BLaER1 treated with 17β-estradiol and CSF1 and Interleukin-3, amounts not matched to agents 10 nM and 100 nM (cell line): ENCODE measurements around the gene FOXP1.
A peak's percentile ranks its signal among the peaks of the same experiment; 100 is the strongest.

Experiments used
- H3K27ac ChIP-seq, 11 experiments: shearing (Covaris generic); formaldehyde crosslinking; 2 replicates each; pipeline ENCODE4 v1.8.1; 2022
- H3K27me3 ChIP-seq, 11 experiments: shearing (Covaris generic); formaldehyde crosslinking; 2 replicates each; pipeline ENCODE4 v1.8.1; 2022
- H3K36me3 ChIP-seq, 11 experiments: shearing (Covaris generic); formaldehyde crosslinking; 2 replicates each; pipeline ENCODE4 v1.8.1; 2022
- H3K4me1 ChIP-seq, 10 experiments: shearing (Covaris generic); formaldehyde crosslinking; 2 replicates each; pipeline ENCODE4 v1.8.1; 2022
- H3K4me2 ChIP-seq, 11 experiments: shearing (Covaris generic); formaldehyde crosslinking; 2 replicates each; pipeline ENCODE4 v1.8.1; 2022
- H3K4me3 ChIP-seq, 10 experiments: shearing (Covaris generic); formaldehyde crosslinking; 2 replicates each; pipeline ENCODE4 v1.8.1; 2022
- H3K9ac ChIP-seq, 11 experiments: shearing (Covaris generic); formaldehyde crosslinking; 2 replicates each; pipeline ENCODE4 v1.8.1; 2022
- H3K9me3 ChIP-seq, 11 experiments: shearing (Covaris generic); formaldehyde crosslinking; replicated peaks in 1 of 11; 2 replicates each; pipeline ENCODE4 v1.8.1; 2022
- H4K20me1 ChIP-seq, 11 experiments: shearing (Covaris generic); formaldehyde crosslinking; 2 replicates each; pipeline ENCODE4 v1.8.1; 2022
- Cebpa-rat ChIP-seq, 11 experiments: shearing (Covaris generic); IDR thresholded peaks; 2 replicates each; pipeline ENCODE4 v1.8.1; 2022

The FOXP1 gene

GRCh38 chr3:71579326-71579934 is 4.1 kb downstream of the FOXP1 start:
- H3K4me3 ChIP-seq, result no peak overlapping the region

DNA sequence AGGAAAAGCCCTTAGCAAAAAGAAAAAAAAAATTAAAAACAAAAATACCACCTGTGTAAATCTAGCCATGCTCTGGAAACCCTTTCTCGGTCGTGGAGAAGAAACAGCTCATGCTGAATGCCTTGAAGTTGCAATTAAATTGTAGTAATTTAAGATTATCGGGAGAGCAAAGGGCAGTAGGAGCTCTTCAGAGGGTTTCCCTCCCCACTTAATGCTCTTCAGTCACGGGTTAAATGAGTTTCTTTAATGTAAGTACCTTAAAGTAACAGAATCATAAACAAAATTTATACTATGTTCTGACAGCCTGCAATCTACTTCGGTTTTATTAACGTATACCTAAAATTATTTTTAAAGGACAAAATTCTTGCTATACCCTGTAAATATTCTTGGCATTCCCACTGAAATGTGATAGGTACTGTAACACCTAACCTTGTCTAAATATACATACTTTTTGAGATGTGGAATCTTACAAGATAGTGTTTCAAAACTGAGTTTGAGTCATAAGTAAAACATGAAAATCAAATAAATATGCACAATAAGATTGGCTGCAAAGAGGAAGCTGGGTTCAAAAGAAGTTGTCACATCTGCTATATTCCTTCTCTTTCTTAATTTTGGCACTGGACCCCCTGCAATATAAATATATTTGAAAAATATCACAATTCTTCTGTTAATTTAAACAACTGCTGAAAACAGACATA is 5.3 kb downstream of the FOXP1 start:
- no peak overlapping the region for H3K9ac ChIP-seq
- H4K20me1 ChIP-seq, result peaks cover 0 to 53% (median 20%) of the 10 kb centered on the region in 11 experiments; a peak in 13 of 22 replicates
- no peak overlapping the region for H3K27ac ChIP-seq
- peaks cover 61 to 79% (median 68%) of the 10 kb centered on the region in 11 experiments for H3K27me3 ChIP-seq
- no peaks in the 10 kb centered on the region for H3K36me3 ChIP-seq
- H3K4me2 ChIP-seq, result no peak overlapping the region
- H3K4me1 ChIP-seq, result peaks cover 9 to 28% (median 20%) of the 10 kb centered on the region in 10 experiments; a peak in 17 of 20 replicates
- H3K9me3 ChIP-seq, result no peaks in the 10 kb centered on the region
- H3K4me3 ChIP-seq, result no peak overlapping the region
- no peak for TF ChIP-seq Cebpa-rat (IDR thresholded peaks at IDR 0.05)

More at GRCh38 chr3:71579326-71579934, 4.1 kb downstream of the FOXP1 start:
- no peak for TF ChIP-seq Cebpa-rat (IDR thresholded peaks at IDR 0.05)
- no peaks in the 10 kb centered on the region for H3K9me3 ChIP-seq
- H4K20me1 ChIP-seq, result peaks cover 0 to 53% (median 20%) of the 10 kb centered on the region in 11 experiments; a peak in 13 of 22 replicates
- H3K27me3 ChIP-seq, result peaks cover 61 to 79% (median 70%) of the 10 kb centered on the region in 11 experiments
- no peaks in the 10 kb centered on the region for H3K36me3 ChIP-seq
- H3K4me2 ChIP-seq, result no peak overlapping the region
- peaks cover 10 to 31% (median 23%) of the 10 kb centered on the region in 10 experiments; a peak in 19 of 20 replicates for H3K4me1 ChIP-seq
- H3K27ac ChIP-seq, result no peak overlapping the region
- H3K9ac ChIP-seq, result no peak overlapping the region

DNA sequence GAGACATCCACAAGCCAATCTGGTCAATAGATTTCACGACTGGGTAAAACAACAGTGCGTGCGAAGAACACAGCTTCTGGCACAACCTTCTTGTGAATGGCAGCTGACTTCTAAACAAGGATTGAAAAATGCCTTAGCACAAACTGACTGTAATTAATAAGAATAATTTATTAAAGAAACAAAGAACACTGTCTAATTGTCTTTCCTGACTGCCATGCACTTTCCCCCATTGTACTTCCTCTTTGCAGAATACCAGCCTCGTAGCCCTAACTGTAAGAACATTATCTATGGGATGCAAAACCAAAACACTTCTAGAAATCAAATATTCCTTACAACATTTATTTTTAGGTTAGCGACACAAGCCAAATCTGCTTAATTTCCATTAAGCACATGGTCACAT is 6.5 kb downstream of the FOXP1 start:
- no peaks in the 10 kb centered on the region for H3K36me3 ChIP-seq
- no peaks in the 10 kb centered on the region for H3K9me3 ChIP-seq
- H3K9ac ChIP-seq, result no peak overlapping the region
- no peak for TF ChIP-seq Cebpa-rat (IDR thresholded peaks at IDR 0.05)
- H3K4me2 ChIP-seq, result peak overlapping the region in 1 of 11 experiments; percentile 37; a peak in 1 of 22 replicates
- H3K27me3 ChIP-seq, result peaks cover 49 to 68% (median 57%) of the 10 kb centered on the region in 11 experiments
- no peak overlapping the region for H3K4me3 ChIP-seq
- H4K20me1 ChIP-seq, result peaks cover 0 to 53% (median 20%) of the 10 kb centered on the region in 11 experiments; a peak in 13 of 22 replicates
- H3K4me1 ChIP-seq, result peaks cover 9 to 18% (median 13%) of the 10 kb centered on the region in 10 experiments; a peak in 15 of 20 replicates
- no peak overlapping the region for H3K27ac ChIP-seq

GRCh38 chr3:71575433-71575832 is 8.1 kb downstream of the FOXP1 start:
- Histone ChIP-seq H3K9me3 (no peaks in the 10 kb centered on the region), H3K27me3 (peaks cover 33 to 52% (median 41%) of the 10 kb centered on the region in 11 experiments), H3K4me2 (no peak overlapping the region), H3K4me3 (no peak overlapping the region), H4K20me1 (peaks cover 0 to 37% (median 5%) of the 10 kb centered on the region in 11 experiments; a peak in 11 of 22 replicates), H3K4me1 (peaks cover 0 to 9% (median under 1%) of the 10 kb centered on the region in 10 experiments; a peak in 3 of 20 replicates), H3K27ac (no peak overlapping the region), H3K36me3 (no peaks in the 10 kb centered on the region; a peak in 1 of 22 replicates), H3K9ac (no peak overlapping the region)
- no peak for TF ChIP-seq Cebpa-rat (IDR thresholded peaks at IDR 0.05)

DNA sequence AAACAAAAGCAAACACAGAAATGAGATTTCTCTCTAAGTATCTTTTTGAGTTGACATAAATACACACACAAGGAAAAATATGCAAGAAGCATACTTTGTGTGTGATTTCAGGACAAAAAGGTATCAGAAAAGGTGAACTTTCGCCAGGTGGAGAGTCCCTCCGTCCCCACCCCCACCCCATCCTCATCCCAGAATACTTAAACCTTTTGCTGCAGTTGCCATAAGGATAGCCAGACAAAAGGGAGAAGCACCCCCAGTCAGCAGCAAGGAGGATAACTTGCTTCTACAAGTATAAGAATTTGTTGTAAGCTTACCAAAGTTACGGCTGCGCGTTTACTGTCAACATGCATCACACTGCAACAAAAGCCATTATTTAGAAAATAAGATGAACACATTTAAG is 10.3 kb downstream of the FOXP1 start:
- H3K4me2 ChIP-seq, result no peak overlapping the region
- no peaks in the 10 kb centered on the region; a peak in 1 of 22 replicates for H3K36me3 ChIP-seq
- peaks cover 11 to 30% (median 18%) of the 10 kb centered on the region in 11 experiments for H3K27me3 ChIP-seq
- no peak overlapping the region for H3K27ac ChIP-seq
- no peaks in the 10 kb centered on the region for H3K9me3 ChIP-seq
- TF ChIP-seq Cebpa-rat (IDR thresholded peaks at IDR 0.05), result no peak
- H3K4me1 ChIP-seq, result peaks cover 0 to 9% (median 4%) of the 10 kb centered on the region in 10 experiments; a peak in 13 of 20 replicates
- H3K9ac ChIP-seq, result no peak overlapping the region
- H4K20me1 ChIP-seq, result peaks cover 0 to 15% (median 0%) of the 10 kb centered on the region in 11 experiments; a peak in 4 of 22 replicates
- no peak overlapping the region for H3K4me3 ChIP-seq

DNA sequence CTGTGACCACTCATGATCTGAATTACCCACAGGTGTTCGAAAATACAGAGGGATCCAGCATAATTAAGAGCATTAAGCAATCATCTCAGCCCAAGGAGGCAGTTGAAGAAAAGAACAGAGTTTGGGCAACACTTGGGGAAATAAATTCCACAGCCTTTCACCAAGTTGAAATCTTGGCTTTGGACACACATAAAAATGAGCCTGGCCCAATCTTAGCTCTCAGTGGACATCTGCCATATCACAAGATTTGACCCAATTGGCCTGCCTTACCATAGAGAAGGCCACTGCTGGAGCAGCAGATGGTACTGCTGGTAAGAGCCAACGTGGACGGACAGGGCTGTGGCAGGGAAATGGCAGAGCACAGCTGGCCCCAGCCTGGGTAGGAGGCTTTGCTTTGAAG is 13.0 kb downstream of the FOXP1 start:
- TF ChIP-seq Cebpa-rat (IDR thresholded peaks at IDR 0.05), result no peak
- no peak overlapping the region for H3K4me2 ChIP-seq

DNA sequence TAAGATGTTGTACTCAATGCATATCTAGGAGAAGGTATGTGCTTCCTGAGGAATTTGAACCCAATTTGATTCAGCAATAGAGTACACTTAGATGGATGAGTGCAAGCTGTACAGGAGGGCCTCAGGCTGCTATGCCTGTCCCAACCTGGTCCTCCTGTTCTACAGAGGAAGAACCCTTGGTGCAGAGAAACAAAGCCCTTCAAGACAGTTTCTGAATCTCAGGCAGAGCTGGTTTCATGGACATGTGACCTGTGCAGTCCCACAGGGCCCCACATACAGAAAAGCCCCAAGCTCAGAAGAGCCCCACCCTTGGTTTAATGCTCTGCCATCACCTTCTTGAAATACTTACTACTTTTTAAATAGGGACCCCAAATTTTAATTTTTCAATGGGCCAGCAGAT is 15.3 kb downstream of the FOXP1 start:
- Histone ChIP-seq H3K4me2 (peak overlapping the region in 8 of 11 experiments; percentile 10 to 47 (median 30); a peak in 8 of 22 replicates), H3K27ac (no peak overlapping the region), H3K9ac (no peak overlapping the region), H3K4me1 (peaks cover 0 to 24% (median 19%) of the 10 kb centered on the region in 10 experiments; a peak in 12 of 20 replicates), H3K36me3 (peaks cover 0 to 5% (median 0%) of the 10 kb centered on the region in 11 experiments; a peak in 2 of 22 replicates), H3K9me3 (0 out of 22 replicates have a peak, but pooled peaks cover 0 to 6% (median 0%) of the 10 kb centered on the region in 11 experiments), H4K20me1 (no peaks in the 10 kb centered on the region), H3K4me3 (no peak overlapping the region), H3K27me3 (no peaks in the 10 kb centered on the region)
- no peak for TF ChIP-seq Cebpa-rat (IDR thresholded peaks at IDR 0.05)

More for the DNA sequence above, 13.0 kb downstream of the FOXP1 start:
- Histone ChIP-seq H3K9ac (no peak overlapping the region), H3K27ac (no peak overlapping the region), H3K4me1 (peaks cover 0 to 8% (median 5%) of the 10 kb centered on the region in 10 experiments; a peak in 11 of 20 replicates), H4K20me1 (no peaks in the 10 kb centered on the region), H3K9me3 (0 out of 22 replicates have a peak, but pooled peaks cover 0 to 6% (median 0%) of the 10 kb centered on the region in 11 experiments), H3K27me3 (peaks cover 0 to 3% (median 0%) of the 10 kb centered on the region in 11 experiments; a peak in 1 of 22 replicates), H3K36me3 (peaks cover 0 to 5% (median 0%) of the 10 kb centered on the region in 11 experiments; a peak in 2 of 22 replicates), H3K4me3 (no peak overlapping the region)

- Histone ChIP-seq H3K9ac (no peak overlapping the region), H4K20me1 (no peaks in the 10 kb centered on the region), H3K27ac (no peak overlapping the region)
These were observed 16.8 kb downstream of the FOXP1 start for GRCh38 chr3:71566776-71567175.

DNA sequence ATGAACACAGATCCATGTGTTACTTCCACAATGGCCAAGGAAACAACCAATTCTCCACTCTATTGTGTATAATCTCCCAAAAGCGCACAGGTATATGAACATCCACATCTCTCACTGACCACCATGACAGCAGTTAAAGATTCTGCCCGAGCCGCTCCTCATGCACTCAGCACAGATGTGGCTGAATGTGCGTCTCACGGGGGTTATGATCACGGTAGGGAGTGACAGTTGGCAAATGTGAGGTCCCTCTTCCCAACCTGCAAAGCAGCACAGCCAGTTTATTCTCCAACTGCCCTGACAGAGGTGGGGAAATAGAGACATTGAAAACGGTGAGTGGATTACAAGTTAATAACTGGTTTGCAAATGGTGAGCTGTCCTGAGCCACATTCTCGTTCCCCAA is 17.6 kb downstream of the FOXP1 start:
- Histone ChIP-seq H3K27me3 (no peaks in the 10 kb centered on the region), H3K27ac (no peak overlapping the region), H3K9me3 (peaks cover 0 to 6% (median 0%) of the 10 kb centered on the region in 11 experiments; a peak in 2 of 22 replicates), H3K4me1 (peaks cover 0 to 24% (median 19%) of the 10 kb centered on the region in 10 experiments; a peak in 12 of 20 replicates), H3K4me3 (no peak overlapping the region), H3K36me3 (peaks cover 0 to 5% (median 0%) of the 10 kb centered on the region in 11 experiments; a peak in 2 of 22 replicates), H3K4me2 (no peak overlapping the region), H3K9ac (no peak overlapping the region), H4K20me1 (no peaks in the 10 kb centered on the region)
- TF ChIP-seq Cebpa-rat (IDR thresholded peaks at IDR 0.05), result no peak

More at GRCh38 chr3:71566776-71567175, 16.8 kb downstream of the FOXP1 start:
- no peak for TF ChIP-seq Cebpa-rat (IDR thresholded peaks at IDR 0.05)
- H3K4me2 ChIP-seq, result no peak overlapping the region
- 0 out of 22 replicates have a peak, but pooled peaks cover 0 to 6% (median 0%) of the 10 kb centered on the region in 11 experiments for H3K9me3 ChIP-seq
- H3K36me3 ChIP-seq, result peaks cover 0 to 5% (median 0%) of the 10 kb centered on the region in 11 experiments; a peak in 2 of 22 replicates
- H3K27me3 ChIP-seq, result no peaks in the 10 kb centered on the region
- H3K4me1 ChIP-seq, result peaks cover 0 to 24% (median 19%) of the 10 kb centered on the region in 10 experiments; a peak in 12 of 20 replicates
- no peak overlapping the region for H3K4me3 ChIP-seq
